ENCODE measurements around the gene HPSE. TPM values are rescaled to one million over a fixed set of nuclear protein-coding genes. Genes with fewer than 3 reads are reported as not detected.
"Not testable (repeated sequence)": the region's sequence is repeated elsewhere in the genome, so short reads cannot be mapped to it uniquely, and the experiment has no call there.

Gene HPSE
- total and polyA plus RNA-seq, 4 donors, result 0.43 to 4.7 (median 1.0) TPM

- no peak for TF ChIP-seq YY1 (IDR thresholded peaks at IDR 0.05)
- TF ChIP-seq, protein P1, sequence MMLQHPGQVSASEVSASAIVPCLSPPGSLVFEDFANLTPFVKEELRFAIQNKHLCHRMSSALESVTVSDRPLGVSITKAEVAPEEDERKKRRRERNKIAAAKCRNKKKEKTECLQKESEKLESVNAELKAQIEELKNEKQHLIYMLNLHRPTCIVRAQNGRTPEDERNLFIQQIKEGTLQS (IDR thresholded peaks at IDR 0.05), result no peak
- no peak for TF ChIP-seq SP1 (IDR thresholded peaks at IDR 0.05)
- TF ChIP-seq HNF4G (IDR thresholded peaks at IDR 0.05), result no peak
- no peak for TF ChIP-seq TAF1 (conservative IDR thresholded peaks at IDR 0.05)
- no peak for TF ChIP-seq RAD21 (IDR thresholded peaks at IDR 0.05)
- TF ChIP-seq, protein P2, sequence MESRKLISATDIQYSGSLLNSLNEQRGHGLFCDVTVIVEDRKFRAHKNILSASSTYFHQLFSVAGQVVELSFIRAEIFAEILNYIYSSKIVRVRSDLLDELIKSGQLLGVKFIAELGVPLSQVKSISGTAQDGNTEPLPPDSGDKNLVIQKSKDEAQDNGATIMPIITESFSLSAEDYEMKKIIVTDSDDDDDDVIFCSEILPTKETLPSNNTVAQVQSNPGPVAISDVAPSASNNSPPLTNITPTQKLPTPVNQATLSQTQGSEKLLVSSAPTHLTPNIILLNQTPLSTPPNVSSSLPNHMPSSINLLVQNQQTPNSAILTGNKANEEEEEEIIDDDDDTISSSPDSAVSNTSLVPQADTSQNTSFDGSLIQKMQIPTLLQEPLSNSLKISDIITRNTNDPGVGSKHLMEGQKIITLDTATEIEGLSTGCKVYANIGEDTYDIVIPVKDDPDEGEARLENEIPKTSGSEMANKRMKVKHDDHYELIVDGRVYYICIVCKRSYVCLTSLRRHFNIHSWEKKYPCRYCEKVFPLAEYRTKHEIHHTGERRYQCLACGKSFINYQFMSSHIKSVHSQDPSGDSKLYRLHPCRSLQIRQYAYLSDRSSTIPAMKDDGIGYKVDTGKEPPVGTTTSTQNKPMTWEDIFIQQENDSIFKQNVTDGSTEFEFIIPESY (IDR thresholded peaks at IDR 0.05), result no peak
Observed at GRCh38 chr4:83326546-83326945, 8.1 kb downstream of the HPSE start (continued).

DNA sequence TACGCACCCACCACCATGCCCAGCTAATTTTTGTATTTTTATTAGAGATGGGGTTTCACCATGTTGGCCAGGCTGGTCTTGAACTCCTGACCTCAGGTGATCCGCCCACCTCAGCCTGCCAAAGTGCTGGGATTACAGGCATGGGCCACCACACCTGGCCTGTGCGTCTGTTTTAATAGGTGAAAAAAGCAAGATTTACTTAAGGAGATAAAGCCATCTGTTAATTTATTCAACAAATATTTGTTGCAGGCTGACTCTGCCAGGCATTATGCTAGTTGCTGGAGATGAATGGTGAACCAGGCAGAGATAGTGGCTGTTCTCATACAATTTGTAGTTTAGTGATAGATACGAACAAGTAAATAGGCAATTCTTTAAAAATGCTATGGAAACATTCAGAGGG, 9.3 kb downstream of the HPSE start:
- H3K4me1 ChIP-seq (ENCODE audit: control insufficient read depth in 4 of 4, insufficient read depth in 4 of 4, low read length in 3 of 4); DNase-seq (ENCODE audit: low spot score); H3K36me3 ChIP-seq (ENCODE audit: control insufficient read depth in 4 of 4, insufficient read depth in 3 of 4, low read depth in 1 of 4, low read length in 3 of 4); H3K9me3 ChIP-seq (ENCODE audit: control insufficient read depth in 4 of 4, low read length in 3 of 4); H3K27ac ChIP-seq (ENCODE audit: low read depth in 1 of 2, low read length in 2 of 2); H3K9ac ChIP-seq (ENCODE audit: low read depth in 1 of 2, low read length in 2 of 2); H3K27me3 ChIP-seq (ENCODE audit: control insufficient read depth in 4 of 4, insufficient read depth in 4 of 4, low read length in 3 of 4); H3K4me3 ChIP-seq (ENCODE audit: low read depth in 1 of 3, low read length in 3 of 3): not testable (repeated sequence)
- WGBS, result 67% methylated on average over 4 of the region's 4 CpGs

DNA sequence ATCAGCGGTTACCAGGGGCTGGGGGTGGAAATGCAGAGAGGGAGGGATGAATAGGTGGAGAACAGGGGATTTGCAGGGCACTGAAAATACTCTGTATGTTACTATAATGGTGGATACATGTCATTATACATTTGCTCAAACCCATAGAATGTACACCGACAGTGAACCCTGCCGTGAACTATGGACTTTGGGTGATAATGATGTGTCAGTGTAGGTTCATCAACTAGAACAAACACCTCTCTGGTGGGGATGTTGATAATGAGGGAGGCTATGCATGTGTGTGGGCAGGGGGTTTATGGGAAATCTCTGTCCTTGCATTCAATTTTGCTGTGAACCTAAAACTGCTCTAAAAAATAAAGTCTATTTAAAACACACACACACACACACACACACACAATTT, 11.5 kb downstream of the HPSE start:
- Histone ChIP-seq H3K27me3 (ENCODE audit: control insufficient read depth in 4 of 4, insufficient read depth in 4 of 4, low read length in 3 of 4) (no peaks in the 10 kb centered on the region), H3K27ac (ENCODE audit: low read depth in 1 of 2, low read length in 2 of 2) (no peak overlapping the region), H3K9ac (ENCODE audit: low read depth in 1 of 2, low read length in 2 of 2) (no peak overlapping the region), H3K36me3 (ENCODE audit: control insufficient read depth in 4 of 4, insufficient read depth in 3 of 4, low read depth in 1 of 4, low read length in 3 of 4) (no peaks in the 10 kb centered on the region), H3K9me3 (ENCODE audit: control insufficient read depth in 4 of 4, low read length in 3 of 4) (no peaks in the 10 kb centered on the region), H3K4me3 (ENCODE audit: low read depth in 1 of 3, low read length in 3 of 3) (no peak overlapping the region), H3K4me1 (ENCODE audit: control insufficient read depth in 4 of 4, insufficient read depth in 4 of 4, low read length in 3 of 4) (peaks cover 0 to 2% (median 0%) of the 10 kb centered on the region in 4 donors)
- WGBS, result 55% methylated on average over 3 of the region's 3 CpGs
- TF ChIP-seq HNF4A (conservative IDR thresholded peaks at IDR 0.05) (peak in 1 of 2 donors; percentile 32), GABPA (IDR thresholded peaks at IDR 0.05 in 1 of 2, conservative IDR thresholded peaks at IDR 0.05 in 1 of 2) (no peak), JUND (IDR thresholded peaks at IDR 0.05) (no peak), MAX (IDR thresholded peaks at IDR 0.05) (no peak), EGR1 (IDR thresholded peaks at IDR 0.05; ENCODE audit: low read depth in 2 of 2) (no peak)
- DNase-seq (ENCODE audit: low spot score), result no peak

- no peak for TF ChIP-seq HNF4G (IDR thresholded peaks at IDR 0.05)
- TF ChIP-seq MAX (IDR thresholded peaks at IDR 0.05), result peak; percentile 50
- TF ChIP-seq RAD21 (IDR thresholded peaks at IDR 0.05), result no peak
- no peak for DNase-seq (ENCODE audit: low spot score)
- Histone ChIP-seq H3K27me3 (ENCODE audit: control insufficient read depth in 4 of 4, insufficient read depth in 4 of 4, low read length in 3 of 4) (no peaks in the 10 kb centered on the region), H3K9ac (ENCODE audit: low read depth in 1 of 2, low read length in 2 of 2) (no peak overlapping the region), H3K4me3 (ENCODE audit: low read depth in 1 of 3, low read length in 3 of 3) (no peak overlapping the region), H3K36me3 (ENCODE audit: control insufficient read depth in 4 of 4, insufficient read depth in 3 of 4, low read depth in 1 of 4, low read length in 3 of 4) (no peaks in the 10 kb centered on the region), H3K27ac (ENCODE audit: low read depth in 1 of 2, low read length in 2 of 2) (peak overlapping the region in 1 of 2 donors; percentile 16), H3K9me3 (ENCODE audit: control insufficient read depth in 4 of 4, low read length in 3 of 4) (no peaks in the 10 kb centered on the region), H3K4me1 (ENCODE audit: control insufficient read depth in 4 of 4, insufficient read depth in 4 of 4, low read length in 3 of 4) (peaks cover 0 to 2% (median 0%) of the 10 kb centered on the region in 4 donors)
- 76% methylated on average over 5 of the region's 5 CpGs for WGBS
Observed at GRCh38 chr4:83320548-83320947, 14.1 kb downstream of the HPSE start.

All from liver (tissue), 9 donors.